Measurements from ENCODE around the gene EIF4A2. TPM values are rescaled to one million over a fixed set of nuclear protein-coding genes. Genes with fewer than 3 reads are reported as not detected.

EIF4A2 gene
- total RNA-seq, 1 experiment from 2014 or later, result 398 TPM

DNA sequence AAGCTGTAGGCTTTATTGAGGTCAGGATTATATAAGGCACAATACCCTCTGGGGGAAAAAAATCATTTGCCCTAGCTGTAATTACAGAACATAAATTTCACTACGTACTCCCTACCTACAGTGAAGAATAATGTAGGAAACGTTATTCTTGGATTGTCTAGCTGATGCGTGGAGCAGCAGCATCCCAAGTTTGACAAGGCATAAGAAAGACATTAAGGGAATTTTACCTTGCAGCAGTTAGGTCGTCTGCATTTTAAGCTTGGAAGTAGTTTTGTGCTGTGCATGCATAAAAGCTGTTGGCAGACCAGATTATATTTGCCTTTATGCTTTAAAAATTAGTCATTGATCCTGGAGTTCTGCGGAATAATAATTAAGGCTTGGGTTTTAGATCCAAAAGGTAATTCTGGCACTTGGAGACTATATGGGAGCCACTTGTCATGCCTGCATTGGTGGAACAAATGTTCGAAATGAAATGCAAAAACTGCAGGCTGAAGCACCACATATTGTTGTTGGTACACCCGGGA is 2.2 kb downstream of the EIF4A2 start:
- no peak overlapping the region for H3T11ph ChIP-seq (ENCODE audit: low read length)
- no peak overlapping the region for H3K56ac ChIP-seq (ENCODE audit: insufficient read length, low read depth, low read length)
- H4K5ac ChIP-seq (ENCODE audit: insufficient read length, low read depth, low read length), result no peak overlapping the region
- H3K18ac ChIP-seq (ENCODE audit: insufficient read length, low read depth, low read length), result no peak overlapping the region
- H3K27ac ChIP-seq (ENCODE audit: insufficient read length, low read depth, low read length), result peak overlapping the region; percentile 73
- H3K23ac ChIP-seq (ENCODE audit: insufficient read length, low read depth, low read length), result no peak overlapping the region
- no peak overlapping the region for H2AFZ ChIP-seq (ENCODE audit: low read length)
- Mint-ChIP-seq H3K36me3 (ENCODE audit: insufficient read depth in 1 of 3, low read depth in 3 of 3) (peaks cover 53 to 70% (median 62%) of the 10 kb centered on the region in 3 experiments), H3K27ac (peak overlapping the region; percentile 99 to 100 (median 100); a peak in 4 of 7 replicates), H3K9me3 (peaks cover 11% of the 10 kb centered on the region in 2 experiments), H3K4me1 (peaks cover 19 to 29% of the 10 kb centered on the region in 2 experiments), H3K4me3 (peak overlapping the region; percentile 99), H3K27me3 (ENCODE audit: low read depth) (peaks cover 5% of the 10 kb centered on the region; the same call in 1 of the 2 replicates)
- H4K8ac ChIP-seq (replicated peaks; ENCODE audit: insufficient read length, low read depth, low read length), result no peak overlapping the region
- H3K4me2 ChIP-seq (ENCODE audit: insufficient read depth, insufficient read length, low read length), result peak overlapping the region; percentile 93
- no peaks in the 10 kb centered on the region for H3K4me1 ChIP-seq (ENCODE audit: insufficient read depth, low read length)
- H2BK120ac ChIP-seq (ENCODE audit: low read depth, low read length, poor library complexity, severe bottlenecking), result no peak overlapping the region
- peaks cover 20% of the 10 kb centered on the region; the same call in 1 of the 2 replicates for H3K79me2 ChIP-seq (ENCODE audit: insufficient read depth, low read length)
- no peak overlapping the region for H3K4ac ChIP-seq (ENCODE audit: low read depth, low read length)
- peak overlapping the region; percentile 99 for H3K9ac ChIP-seq (ENCODE audit: extremely low read depth, insufficient read length, low read length)
- no CpG with 5 or more reads among the region's 7 CpGs for WGBS (ENCODE audit: extremely low coverage, insufficient read length, low lambda C conversion rate)
- no peak overlapping the region for H3K14ac ChIP-seq (ENCODE audit: insufficient read depth, low read length)
- H4K91ac ChIP-seq (ENCODE audit: insufficient read length, low read depth, low read length), result no peak overlapping the region
- no peaks in the 10 kb centered on the region for H3K79me1 ChIP-seq (ENCODE audit: insufficient read depth, low read depth, low read length, poor library complexity, severe bottlenecking)
- no peaks in the 10 kb centered on the region for H4K20me1 ChIP-seq (ENCODE audit: control insufficient read depth, insufficient read depth, insufficient read length)
- TF ChIP-seq, protein P1, sequence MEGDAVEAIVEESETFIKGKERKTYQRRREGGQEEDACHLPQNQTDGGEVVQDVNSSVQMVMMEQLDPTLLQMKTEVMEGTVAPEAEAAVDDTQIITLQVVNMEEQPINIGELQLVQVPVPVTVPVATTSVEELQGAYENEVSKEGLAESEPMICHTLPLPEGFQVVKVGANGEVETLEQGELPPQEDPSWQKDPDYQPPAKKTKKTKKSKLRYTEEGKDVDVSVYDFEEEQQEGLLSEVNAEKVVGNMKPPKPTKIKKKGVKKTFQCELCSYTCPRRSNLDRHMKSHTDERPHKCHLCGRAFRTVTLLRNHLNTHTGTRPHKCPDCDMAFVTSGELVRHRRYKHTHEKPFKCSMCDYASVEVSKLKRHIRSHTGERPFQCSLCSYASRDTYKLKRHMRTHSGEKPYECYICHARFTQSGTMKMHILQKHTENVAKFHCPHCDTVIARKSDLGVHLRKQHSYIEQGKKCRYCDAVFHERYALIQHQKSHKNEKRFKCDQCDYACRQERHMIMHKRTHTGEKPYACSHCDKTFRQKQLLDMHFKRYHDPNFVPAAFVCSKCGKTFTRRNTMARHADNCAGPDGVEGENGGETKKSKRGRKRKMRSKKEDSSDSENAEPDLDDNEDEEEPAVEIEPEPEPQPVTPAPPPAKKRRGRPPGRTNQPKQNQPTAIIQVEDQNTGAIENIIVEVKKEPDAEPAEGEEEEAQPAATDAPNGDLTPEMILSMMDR (conservative IDR thresholded peaks at IDR 0.05), result no peak
- no peaks in the 10 kb centered on the region for H3K9me3 ChIP-seq (ENCODE audit: control insufficient read depth, low read depth, low read length)
- no peak overlapping the region for H2BK20ac ChIP-seq (ENCODE audit: low read depth, low read length, poor library complexity, severe bottlenecking)
- DNase-seq, result no peak
- H2BK12ac ChIP-seq (ENCODE audit: insufficient read length, low read depth, low read length), result no peak overlapping the region
- H2BK5ac ChIP-seq (ENCODE audit: insufficient read length, low read length), result no peak overlapping the region
- no peak overlapping the region for H2AK5ac ChIP-seq (ENCODE audit: insufficient read length, low read length)
- no peaks in the 10 kb centered on the region for H3K27me3 ChIP-seq (ENCODE audit: insufficient read depth, low read length)
- H2BK15ac ChIP-seq (ENCODE audit: low read depth, low read length), result no peak overlapping the region
- H3K23me2 ChIP-seq (ENCODE audit: insufficient read length, low read depth, low read length, poor library complexity, severe bottlenecking), result peaks cover 6% of the 10 kb centered on the region

Measured in H9 (cell line).